Colonic mucosa (tissue), 4 donors: ENCODE measurements around the gene FRS3. TPM values are rescaled to one million over a fixed set of nuclear protein-coding genes. Genes with fewer than 3 reads are reported as not detected.

Experiments used
- DNase-seq: peaks from one replicate; pipeline ENCODE4 v3.0.0-alpha.2; 2020
- H3K27ac ChIP-seq: fragments of 200-600 bp; one replicate; pipeline ENCODE4 v1.8.0; 2021
- H3K27me3 ChIP-seq: fragments of 200-600 bp; one replicate; pipeline ENCODE4 v1.8.0; 2021
- H3K36me3 ChIP-seq: fragments of 200-600 bp; one replicate; pipeline ENCODE4 v1.8.0; 2021
- H3K4me1 ChIP-seq: fragments of 200-600 bp; one replicate; pipeline ENCODE4 v1.8.0; 2021; ENCODE audit warnings: mild to moderate bottlenecking
- H3K4me3 ChIP-seq: fragments of 200-600 bp; one replicate; pipeline ENCODE4 v1.8.0; 2021
- H3K9ac ChIP-seq, 2 donors: one replicate each; pipeline ENCODE4 v1.7.0; 2013; ENCODE audit warnings: control low read depth in 2 of 2, low read depth in 2 of 2, low read length in 2 of 2
- H3K9me3 ChIP-seq: fragments of 200-600 bp; one replicate; pipeline ENCODE4 v1.8.0; 2021
- intact Hi-C: fragments of 100-400 bp; cut with DNase I; formaldehyde crosslinking; loops from one replicate; pipeline ENCODE4 v1.14.1; 2022
- total RNA-seq, 2 donors: library from RNA; stranded (reverse); fragmentation: NEBNext Ultra II Directional in 1 of 2; extraction: Animal tissue kit (Norgen Biotek cat#: 25700) in 1 of 2; gene quantifications; one replicate each; pipeline ENCODE4 v1.2.1, GENCODE V29; 2021
- TF ChIP-seq, protein P1 (sequence below): fragments of 200-600 bp; IDR thresholded peaks from one replicate; pipeline ENCODE4 v1.8.0; 2022; ENCODE audit warnings: antibody characterized with exemption, mild to moderate bottlenecking
- donor health status: healthy.
- donor health status: DM: no; HTN: no; CAD: no.
- donor health status: DM: no; HTN: no; CAD: no.

FRS3 gene
- total RNA-seq, 2 donors from 2014 or later: 2.7 to 3.4 TPM

DNA sequence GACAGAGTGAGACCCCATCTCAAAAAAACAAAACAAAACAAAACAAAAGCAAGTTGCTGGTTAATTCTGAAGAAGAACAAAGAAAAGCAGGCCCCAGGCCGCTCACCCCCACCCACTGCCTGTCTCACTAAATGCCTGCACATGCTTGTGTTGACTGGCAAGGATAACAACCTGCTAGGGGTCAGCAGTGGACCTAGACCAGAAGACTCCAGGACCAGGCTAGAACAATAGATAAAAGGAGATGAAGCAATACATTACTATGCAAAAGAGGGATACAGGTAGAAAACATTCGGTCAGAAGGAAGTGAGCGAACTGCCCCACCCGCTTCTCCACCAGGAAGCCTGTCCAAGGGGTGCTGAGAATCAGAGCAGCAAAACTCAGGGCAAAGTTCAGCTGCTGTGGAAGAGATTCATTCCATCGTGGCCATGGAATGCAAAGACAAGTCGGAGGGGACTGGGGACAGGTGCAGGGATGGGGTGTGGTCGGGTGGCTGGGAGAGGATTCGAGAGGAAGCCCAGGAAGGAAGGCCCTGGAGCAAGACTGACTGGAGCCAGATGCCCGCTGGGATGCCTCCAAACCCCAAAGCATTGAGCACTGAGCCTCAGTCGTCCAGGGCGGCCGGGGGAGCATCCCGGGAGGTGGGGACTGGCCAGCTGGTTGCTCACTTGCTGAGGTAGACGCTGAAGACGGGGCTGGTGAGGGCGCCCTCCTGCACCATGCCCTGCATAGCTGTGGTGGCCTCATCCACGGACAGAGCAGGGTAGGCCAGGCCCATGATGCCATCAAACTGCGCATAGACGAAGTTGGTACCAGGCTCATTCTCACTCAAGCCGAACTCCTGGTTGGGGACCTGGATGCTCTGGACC, 37.8 kb downstream of the FRS3 start:
- Histone ChIP-seq H3K27ac (peak overlapping the region; percentile 86), H3K36me3 (no peaks in the 10 kb centered on the region), H3K4me3 (no peak overlapping the region), H3K27me3 (no peaks in the 10 kb centered on the region), H3K4me1 (no peaks in the 10 kb centered on the region), H3K9me3 (no peaks in the 10 kb centered on the region), H3K9ac (peak overlapping the region in 1 of 2 donors; percentile 68)
- intact Hi-C loops: no loop called here
- peak; percentile 84 for DNase-seq
- TF ChIP-seq, protein P1, sequence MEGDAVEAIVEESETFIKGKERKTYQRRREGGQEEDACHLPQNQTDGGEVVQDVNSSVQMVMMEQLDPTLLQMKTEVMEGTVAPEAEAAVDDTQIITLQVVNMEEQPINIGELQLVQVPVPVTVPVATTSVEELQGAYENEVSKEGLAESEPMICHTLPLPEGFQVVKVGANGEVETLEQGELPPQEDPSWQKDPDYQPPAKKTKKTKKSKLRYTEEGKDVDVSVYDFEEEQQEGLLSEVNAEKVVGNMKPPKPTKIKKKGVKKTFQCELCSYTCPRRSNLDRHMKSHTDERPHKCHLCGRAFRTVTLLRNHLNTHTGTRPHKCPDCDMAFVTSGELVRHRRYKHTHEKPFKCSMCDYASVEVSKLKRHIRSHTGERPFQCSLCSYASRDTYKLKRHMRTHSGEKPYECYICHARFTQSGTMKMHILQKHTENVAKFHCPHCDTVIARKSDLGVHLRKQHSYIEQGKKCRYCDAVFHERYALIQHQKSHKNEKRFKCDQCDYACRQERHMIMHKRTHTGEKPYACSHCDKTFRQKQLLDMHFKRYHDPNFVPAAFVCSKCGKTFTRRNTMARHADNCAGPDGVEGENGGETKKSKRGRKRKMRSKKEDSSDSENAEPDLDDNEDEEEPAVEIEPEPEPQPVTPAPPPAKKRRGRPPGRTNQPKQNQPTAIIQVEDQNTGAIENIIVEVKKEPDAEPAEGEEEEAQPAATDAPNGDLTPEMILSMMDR: no peak

DNA sequence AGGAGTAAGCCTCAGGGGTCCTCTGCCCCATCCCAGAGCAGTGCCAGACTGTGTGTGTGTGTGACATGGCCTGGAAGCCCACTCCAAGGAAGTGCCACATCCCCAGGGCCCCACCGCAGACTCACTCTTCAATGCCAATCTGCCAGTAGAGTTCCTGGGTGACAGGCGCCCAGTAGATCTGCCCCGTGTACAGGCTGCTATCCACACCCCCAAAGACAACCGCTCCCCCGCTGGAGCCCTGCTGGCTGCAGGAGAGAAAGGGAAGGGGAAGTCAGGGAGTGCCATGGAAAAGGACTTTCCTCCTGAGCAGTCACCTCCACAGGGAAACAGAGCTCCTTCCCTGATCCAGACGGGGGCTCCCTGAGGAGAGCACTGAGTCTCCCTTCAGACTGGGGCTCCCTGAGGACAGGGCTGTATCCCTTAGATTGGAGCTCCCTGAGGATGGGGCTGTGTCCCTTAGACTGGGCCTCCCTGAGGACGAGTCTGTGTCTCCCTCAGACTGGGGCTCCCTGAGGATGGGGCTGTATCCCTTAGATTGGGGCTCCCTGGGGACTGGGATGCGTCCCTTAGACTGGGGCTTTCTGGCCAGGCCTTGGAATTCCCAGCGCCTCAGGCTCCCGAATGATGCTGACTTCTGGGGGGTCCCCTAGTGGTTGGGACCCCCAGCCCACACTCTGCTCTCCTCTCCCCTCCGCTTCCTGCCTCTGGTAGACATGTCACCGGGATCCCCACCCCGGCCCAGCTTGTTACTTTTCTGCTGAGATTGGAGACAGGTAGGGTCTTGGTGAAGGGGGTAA, 39.1 kb downstream of the FRS3 start:
- H3K27ac ChIP-seq: peak overlapping the region; percentile 86
- DNase-seq: no peak

DNA sequence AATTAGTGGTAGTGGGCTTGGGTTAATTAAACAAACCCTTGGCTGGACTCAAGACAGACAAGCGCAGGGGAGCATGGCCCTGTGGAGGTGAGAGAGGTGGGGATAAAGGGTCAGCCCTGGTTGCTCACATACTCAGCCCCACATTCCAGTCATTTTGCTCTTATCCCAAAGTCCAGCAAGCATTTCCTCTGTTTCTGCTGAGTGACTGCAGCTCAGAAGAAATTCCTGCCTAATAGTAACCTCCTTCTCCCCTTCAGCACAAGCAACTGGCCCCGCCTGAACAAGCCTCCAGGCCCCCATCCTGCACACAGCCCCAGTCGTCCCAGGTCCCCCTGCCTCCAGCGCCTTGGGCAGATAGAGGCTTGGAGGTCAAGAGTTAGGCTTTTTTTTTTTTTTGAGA, 40.7 kb downstream of the FRS3 start:
- Histone ChIP-seq H3K27me3 (no peaks in the 10 kb centered on the region), H3K27ac (no peak overlapping the region), H3K4me1 (peaks cover 4% of the 10 kb centered on the region), H3K9ac (no peak overlapping the region), H3K4me3 (no peak overlapping the region), H3K9me3 (no peaks in the 10 kb centered on the region), H3K36me3 (no peaks in the 10 kb centered on the region)
- intact Hi-C loops: loop anchor here (5.0 kb wide), 1 partner anchor 38 kb away; the partner anchor contains the start of gene FRS3
- TF ChIP-seq, protein P1: no peak
- no peak for DNase-seq

More for the DNA sequence above, 39.1 kb downstream of the FRS3 start:
- TF ChIP-seq, protein P1: no peak
- Histone ChIP-seq H3K4me3 (no peak overlapping the region), H3K27me3 (no peaks in the 10 kb centered on the region), H3K36me3 (no peaks in the 10 kb centered on the region), H3K9me3 (no peaks in the 10 kb centered on the region), H3K9ac (peak overlapping the region; percentile 3 to 68), H3K4me1 (peaks cover 4% of the 10 kb centered on the region)
- intact Hi-C loops: no loop called here

DNA sequence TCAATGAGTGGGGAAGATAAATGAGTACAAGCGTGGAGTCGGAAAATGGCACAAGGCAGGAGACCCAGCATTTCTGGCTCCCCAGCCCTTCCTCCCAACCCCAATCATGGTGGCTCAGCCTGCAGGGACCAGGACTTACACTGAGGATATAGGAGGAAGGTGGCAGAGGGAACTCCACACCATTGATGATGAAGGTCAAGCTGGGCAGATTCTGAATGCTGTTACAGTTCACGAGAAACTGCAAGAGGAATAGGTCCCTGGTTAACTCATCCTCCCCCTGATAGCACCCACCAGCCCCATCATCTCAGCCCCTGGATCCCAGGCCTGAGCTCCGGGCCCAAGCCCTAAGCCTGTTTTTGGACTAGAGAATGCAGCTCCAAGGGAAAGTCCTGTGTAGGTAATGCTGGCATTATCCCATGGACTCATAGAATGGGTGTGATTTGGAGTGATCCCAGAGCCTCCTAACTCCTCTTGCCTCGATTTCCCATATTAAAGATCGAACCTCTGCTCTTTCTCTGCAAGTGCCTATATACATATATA, 42.0 kb downstream of the FRS3 start:
- H3K27me3 ChIP-seq: no peaks in the 10 kb centered on the region
- DNase-seq: no peak
- no peak overlapping the region for H3K4me3 ChIP-seq
- peaks cover 7% of the 10 kb centered on the region for H3K4me1 ChIP-seq
- intact Hi-C loops: loop anchor here (5.0 kb wide), 1 partner anchor 40 kb away; the partner anchor contains the start of gene FRS3
- no peak overlapping the region for H3K27ac ChIP-seq
- TF ChIP-seq, protein P1: no peak
- no peaks in the 10 kb centered on the region for H3K36me3 ChIP-seq
- H3K9me3 ChIP-seq: no peaks in the 10 kb centered on the region
- no peak overlapping the region for H3K9ac ChIP-seq

DNA sequence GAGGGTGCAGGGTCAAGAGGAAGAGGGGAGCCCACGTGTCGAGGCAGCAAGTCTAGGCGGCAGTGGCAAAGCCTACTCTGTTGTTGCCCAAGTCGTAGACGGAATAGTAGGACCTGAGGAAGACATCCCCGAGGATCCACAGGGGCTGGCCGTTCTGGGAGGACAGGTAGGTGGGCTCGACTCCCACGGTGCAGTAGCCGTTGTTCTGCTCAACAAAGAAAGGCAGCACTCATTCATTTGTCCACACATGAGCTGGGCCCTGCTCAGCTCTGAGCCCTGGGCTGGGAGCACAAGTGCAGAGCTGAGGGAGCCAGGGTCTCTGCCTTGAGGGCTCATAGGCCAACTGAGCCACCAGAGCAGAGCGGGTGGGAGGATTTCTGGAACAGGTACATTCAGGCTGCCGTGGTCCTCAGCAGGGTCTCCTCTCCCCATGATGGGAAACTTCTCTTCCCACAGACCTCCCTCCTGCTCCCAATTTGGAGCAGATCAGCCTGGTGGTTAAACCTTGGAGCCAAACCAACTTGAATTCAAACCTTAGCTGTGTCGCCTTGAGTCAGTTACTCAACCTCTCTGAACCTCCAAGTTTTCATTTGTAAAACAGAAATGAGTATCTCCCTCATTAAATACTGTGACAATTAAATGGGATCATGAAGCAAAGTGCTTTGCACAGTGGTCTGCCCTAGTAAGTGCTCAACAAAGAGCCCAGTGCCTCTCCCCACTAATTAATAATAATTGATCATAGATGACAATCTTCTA, 42.7 kb downstream of the FRS3 start:
- H3K4me3 ChIP-seq: no peak overlapping the region
- H3K27me3 ChIP-seq: no peaks in the 10 kb centered on the region
- intact Hi-C loops: loop anchor here (5.0 kb wide), 1 partner anchor 40 kb away; the partner anchor contains the start of gene FRS3
- DNase-seq: no peak
- H3K36me3 ChIP-seq: no peaks in the 10 kb centered on the region
- H3K27ac ChIP-seq: no peak overlapping the region
- no peak overlapping the region for H3K9ac ChIP-seq
- no peaks in the 10 kb centered on the region for H3K9me3 ChIP-seq
- TF ChIP-seq, protein P1: no peak
- peaks cover 7% of the 10 kb centered on the region for H3K4me1 ChIP-seq
